Measurements from ENCODE around the gene FOXO1.
"Not testable (repeated sequence)": the region's sequence is repeated elsewhere in the genome, so short reads cannot be mapped to it uniquely, and the experiment has no call there.

DNA sequence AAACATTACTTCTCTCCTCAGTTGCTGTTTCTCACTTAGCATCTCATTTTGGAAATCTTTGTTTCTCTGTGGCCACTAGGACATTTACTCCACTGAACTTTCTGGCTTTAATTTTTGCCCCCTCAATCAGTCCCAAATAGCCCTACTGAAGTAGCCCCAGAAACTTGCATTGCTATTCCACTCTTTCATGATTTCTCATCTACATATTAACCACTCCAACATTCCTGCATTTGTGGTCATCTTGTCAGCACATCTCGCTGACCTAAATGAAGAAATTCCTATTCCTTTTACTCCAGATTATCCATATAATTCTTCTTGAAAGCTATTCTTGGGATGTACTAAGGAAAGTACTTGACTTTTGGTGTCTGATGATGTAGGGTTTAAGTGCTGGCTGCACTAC is 48.0 kb upstream of the FOXO1 start:
- not testable (repeated sequence) for TF ChIP-seq POLR2A, POLR2AphosphoS5 (IDR thresholded peaks at IDR 0.05)
